ENCODE results near the gene PRMT7.

The PRMT7 gene

DNA sequence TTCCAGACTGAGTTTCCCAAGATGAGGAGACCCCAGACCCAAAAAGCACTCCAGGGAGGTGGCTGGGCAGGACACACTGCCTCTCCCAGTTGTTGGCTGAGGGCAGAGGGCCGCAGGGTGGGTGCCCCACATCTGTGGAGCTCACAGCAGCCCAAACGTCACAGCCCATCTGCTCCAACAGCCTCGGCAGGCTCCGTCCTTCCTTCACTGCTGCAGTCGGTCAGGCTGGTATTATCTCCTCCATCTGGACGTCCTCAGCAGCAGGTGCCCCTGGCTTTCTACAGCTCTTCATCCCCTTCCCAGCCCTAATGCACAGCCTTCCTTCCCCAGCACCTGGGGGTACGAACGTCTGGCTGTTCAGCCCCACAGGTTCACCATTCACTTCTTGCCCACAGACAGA, 55.2 kb downstream of the PRMT7 start:
- DNase-seq: no peak

- DNase-seq: peak in 4 of 6 experiments; percentile 7 to 30 (median 26)
These were observed 56.2 kb downstream of the PRMT7 start for GRCh38 chr16:68367030-68367429.

DNA sequence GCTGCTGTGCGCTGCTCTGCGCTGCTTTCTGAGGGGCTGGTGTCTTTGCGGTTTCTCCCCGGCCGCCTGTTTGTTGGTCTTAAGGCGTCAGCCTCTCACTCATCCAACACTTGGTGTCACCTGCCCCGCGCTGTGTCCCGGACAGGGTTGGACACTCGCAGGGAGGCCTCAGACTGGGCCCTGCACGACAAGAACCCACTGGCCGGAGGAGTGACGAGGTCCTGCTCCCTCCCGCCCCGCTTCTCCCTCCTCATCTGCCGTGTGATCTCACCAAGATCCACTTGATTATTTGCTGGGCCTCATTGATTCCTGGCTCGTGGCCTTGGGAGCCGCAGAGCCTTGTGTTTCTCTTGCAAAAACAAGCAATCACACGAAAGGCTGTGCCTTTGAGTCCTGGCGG, 56.6 kb downstream of the PRMT7 start:
- peak in 1 of 6 experiments; percentile 10 for DNase-seq

GRCh38 chr16:68367891-68368290, 57.1 kb downstream of the PRMT7 start:
- no peak for DNase-seq

DNA sequence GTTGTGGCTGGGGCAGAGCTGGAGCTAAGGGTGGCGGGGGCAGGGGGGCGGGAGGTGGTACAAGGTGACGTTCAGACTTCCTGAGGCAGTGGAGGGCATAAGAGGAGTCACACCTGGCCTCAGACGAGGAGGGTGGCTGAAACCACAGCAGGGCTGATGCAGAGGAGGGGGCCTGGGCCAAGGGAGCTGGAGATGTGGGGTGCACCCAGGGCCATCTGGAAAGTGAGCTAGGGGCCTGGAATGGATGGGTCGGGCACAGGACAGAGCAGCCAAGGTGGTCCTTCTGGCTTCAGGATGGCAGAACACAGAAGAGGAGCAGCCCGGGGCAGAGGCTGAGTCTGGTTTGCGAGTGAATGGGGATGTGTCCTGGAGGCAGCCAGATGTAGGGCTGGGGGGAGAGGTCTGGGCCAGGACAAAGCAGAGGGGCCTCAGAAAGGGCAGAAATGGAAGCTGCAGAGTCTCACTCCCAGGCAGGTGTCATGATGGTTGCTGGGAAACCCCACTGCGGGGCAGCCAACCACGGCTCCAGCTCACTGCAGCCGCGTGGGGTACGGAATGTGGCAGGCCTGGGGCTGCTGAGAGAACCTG, 57.6 kb downstream of the PRMT7 start:
- no peak for DNase-seq

DNA sequence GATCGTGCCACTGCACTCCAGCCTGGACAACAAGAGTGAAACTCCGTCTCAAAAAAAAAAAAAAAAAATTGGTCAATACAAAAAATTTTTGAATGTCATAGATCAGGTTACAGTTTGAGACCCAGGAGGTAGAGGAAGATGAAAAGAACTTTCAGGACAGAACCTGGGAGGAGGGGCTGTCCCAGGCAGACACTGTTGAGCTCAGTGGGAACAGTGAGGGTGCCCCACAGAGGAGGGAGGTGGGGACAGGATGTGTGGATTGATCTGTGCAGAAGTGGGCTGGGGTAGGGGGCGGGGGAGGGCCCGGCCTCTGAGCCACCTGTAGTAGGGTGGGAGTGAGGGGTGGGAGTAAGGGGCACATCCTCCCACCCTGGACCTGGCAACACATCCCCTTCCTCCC, 58.3 kb downstream of the PRMT7 start:
- DNase-seq: no peak

DNA sequence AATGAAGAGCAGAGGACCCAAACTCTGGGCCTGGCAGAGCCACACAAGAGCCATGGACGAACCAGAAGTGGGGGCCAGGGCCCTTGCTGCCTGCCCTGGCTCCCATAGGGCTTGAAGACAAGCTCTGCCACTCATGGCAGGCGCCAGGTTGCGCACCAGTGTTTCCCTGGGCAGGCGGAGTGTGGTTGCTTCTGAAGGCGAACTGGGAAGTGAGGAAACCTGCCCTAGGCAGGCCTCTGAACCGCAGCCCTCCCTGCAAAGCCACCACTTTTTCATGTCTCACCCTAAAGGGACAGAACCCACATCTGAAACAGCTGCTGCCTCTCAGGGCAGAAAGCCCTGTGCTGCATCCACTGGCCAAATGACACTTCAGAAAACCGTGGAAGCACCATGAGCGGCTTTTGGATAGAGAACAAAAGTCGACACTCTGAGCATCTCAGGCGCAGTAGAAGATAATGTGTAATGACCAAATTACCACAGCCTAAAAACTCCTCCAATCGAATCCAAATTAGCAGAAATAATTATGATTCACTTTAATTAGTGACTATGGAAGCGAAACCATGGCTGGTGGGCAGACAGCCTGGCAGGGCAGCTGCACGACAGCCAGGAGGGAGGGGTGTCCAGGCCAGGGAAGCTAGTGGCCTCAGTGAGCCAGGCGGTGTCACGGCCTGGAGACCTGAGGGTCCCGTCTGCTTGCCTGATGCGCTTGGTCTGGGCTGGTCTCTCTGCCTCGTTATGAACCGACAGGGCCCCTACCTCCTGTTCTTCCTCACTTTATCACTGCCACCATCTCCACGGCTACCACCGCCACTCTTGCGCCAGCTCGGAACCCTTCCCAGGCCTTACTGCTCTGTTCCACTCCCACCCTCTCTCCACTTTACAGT, 59.1 kb downstream of the PRMT7 start:
- peak in 2 of 6 experiments; percentile 9 to 42 for DNase-seq

- peak in 4 of 6 experiments; percentile 8 to 52 (median 31) for DNase-seq
These were observed 59.9 kb downstream of the PRMT7 start for GRCh38 chr16:68370581-68371275.

- DNase-seq: no peak
These were observed 60.4 kb downstream of the PRMT7 start for GRCh38 chr16:68371276-68371651.

DNA sequence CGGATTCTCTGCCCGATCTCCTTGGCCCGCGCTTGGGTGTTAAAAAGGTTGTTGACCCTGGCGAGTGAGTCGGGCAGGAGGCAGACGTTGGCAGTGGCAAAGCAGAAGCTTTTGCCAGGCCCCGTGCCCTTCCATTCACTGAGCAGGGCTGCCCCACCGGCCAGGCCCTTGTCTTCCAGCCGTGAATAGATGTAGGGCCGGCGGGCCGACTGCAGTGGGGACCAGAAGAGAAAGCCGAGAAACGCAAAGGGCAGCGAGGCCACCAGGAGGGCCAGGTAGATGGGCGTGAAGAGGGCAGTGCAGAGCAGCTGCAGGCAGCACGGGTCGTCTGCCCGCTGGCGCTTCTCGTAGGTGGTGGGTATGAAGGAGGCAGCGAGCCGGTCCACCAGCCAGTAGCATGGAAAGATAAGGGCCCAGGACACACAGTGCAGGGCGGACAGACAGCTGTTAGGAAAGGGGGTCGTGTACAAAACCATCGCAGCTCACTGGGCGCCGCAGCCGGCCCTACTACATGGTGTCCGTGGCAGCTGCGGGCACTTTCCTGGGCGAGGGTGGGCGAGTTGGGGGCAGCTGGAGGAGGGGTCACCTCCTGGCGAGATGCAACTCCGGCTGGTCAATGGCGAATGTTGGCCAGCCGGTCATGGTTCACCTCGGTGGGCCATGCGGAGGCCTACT, 61.0 kb downstream of the PRMT7 start:
- no peak for DNase-seq

DNA sequence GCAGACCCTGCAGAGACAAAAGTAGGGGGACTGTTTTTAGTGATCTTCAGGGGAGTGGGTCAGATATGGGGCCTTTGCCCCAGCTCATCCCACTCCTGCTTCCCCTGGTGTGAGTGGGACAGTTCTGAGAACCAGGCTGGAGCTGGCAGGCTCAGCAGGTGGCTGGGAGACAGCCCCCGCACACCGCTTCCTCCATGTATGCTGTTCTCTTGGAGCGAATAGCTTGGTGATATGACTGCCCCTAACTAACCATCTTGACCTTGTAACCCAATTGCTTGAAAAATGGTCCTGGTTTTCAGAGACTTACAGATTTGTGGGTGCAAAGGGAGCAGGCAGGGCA, 61.5 kb downstream of the PRMT7 start:
- no peak for DNase-seq

GRCh38 chr16:68372806-68373205, 62.0 kb downstream of the PRMT7 start:
- no peak for DNase-seq

GRCh38 chr16:68373528-68374245, 62.9 kb downstream of the PRMT7 start:
- DNase-seq: no peak

DNA sequence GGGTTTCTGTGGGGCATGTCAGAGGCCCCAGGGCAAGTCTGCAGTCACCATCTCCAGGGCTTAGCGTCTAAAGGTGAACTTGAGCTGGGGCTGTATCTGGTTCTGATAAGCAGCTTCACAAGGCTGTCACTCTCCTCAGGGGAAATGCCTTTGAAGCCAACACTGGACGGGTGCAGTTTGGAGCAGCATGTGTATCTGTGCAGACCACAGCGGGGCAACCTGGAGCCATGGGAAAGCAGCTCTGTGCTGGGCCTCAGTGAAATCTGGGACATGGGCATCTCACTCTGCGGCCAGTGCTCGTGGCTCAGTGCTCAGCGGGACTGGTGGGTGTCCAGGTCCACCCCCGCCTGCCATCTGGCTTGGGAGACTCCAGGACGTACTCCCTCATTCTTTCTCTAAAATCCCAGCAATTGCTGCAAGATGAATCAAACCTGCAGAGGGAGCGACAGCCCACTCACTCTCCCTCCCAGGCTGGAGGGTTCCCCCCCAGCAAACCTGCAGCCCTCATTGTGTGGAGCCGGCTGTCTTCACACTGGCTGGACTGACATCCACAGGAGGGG, 63.5 kb downstream of the PRMT7 start:
- DNase-seq: no peak

- DNase-seq: no peak
These were observed 64.3 kb downstream of the PRMT7 start for GRCh38 chr16:68374961-68375660.

DNA sequence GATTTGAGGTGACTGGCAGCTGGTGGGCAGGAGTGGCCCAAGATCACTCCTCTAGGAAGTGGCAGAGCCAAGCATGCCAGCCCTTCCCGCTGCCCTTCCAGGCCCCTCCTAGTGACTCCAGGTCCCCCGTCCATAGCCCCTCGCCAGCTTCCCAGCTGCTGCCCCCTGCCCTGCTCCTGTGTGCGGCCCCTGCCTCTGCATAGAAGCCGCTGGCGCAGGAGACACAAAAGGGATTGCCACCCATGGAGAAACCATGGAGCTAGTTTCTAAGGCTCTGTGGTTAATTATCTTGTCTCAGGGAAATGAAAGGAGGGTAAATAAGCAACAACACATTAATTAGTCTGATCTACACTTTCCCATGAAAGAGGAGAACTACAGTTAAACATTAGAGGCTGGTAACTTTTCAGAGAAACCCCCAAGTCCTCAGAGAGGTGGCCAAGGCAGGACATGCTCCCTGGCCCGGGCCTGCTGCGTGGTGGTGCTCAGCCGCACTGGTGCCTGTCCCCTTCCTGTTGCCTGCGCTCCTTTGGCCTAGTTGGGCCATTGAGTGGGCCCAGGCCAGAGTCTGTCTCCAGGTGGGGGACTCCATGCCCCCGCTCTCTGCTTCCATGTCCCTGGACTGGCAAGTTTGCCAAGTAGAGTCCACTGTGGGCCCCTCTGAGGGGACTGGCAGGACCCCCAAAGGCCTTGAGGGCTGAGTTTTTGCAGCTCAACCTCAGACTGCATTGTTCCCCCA, 65.2 kb downstream of the PRMT7 start:
- no peak for DNase-seq

GRCh38 chr16:68376590-68376989, 65.8 kb downstream of the PRMT7 start:
- DNase-seq: no peak

DNA sequence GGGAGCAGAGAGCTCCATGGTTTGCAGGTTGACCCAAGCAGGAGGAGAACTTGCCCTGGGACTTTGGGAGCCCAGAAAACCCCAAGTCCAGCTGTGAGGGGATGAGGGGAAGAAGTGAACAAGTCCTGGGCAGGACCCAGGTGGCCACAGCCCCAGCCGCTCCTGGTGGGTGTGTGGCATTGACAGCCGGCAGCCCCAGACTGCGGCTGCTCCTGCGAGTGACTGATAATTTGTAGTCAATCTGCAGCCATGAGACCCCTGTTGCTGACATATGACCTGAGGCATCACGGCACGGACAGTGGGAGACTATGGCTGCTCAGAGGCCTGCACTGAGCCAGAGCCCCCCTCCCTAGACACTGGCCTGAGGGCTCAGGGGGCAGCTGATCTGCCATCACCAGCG, 66.4 kb downstream of the PRMT7 start:
- DNase-seq: no peak

DNA sequence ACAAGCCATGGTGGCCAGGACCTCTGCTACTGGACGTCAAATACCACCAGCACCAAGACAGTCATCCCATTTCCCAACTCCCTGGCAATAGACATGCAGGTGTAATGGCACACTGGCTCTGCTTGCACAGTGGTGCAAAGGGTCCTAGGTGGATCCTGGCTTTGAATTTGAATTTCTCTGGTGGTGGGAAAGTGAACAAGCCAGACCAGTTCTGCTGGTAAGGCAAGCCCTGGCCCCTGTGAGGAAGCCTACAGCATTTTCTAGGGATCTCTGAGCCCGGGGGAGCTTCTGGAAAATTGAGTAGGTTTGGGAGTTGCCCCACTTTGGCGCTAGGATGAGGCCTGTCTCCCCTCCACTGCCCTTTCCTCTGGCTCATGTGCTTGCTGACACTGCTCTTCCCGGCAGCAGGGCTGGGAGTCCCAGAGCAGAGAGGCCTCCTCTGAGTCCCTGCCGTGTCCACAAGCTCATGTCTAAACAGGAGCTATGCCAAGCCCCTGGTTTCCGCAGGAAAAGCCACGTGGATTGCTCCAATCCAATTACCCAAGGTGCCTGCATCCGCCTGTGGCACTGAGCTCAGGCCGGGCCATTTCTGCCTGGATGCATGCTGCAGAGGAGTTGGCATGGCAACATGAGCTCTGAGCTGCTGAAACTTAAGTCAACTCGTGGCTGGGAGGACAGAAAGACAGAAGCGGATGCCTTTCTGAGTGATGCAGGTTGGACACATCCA, 67.0 kb downstream of the PRMT7 start:
- DNase-seq: no peak

Data from stimulated activated naive CD4-positive, alpha-beta T cell (primary cell).